Endothelial cell of umbilical vein (primary cell): ENCODE data around the gene CD93. TPM values are rescaled to one million over a fixed set of nuclear protein-coding genes. Genes with fewer than 3 reads are reported as not detected.

Experiments
- BruUV-seq: library from RNA; stranded (reverse); fragments of 400-500 nt; replicated peaks from 2 replicates; lab custom pipeline; 2021; lab: Mats Ljungman, UMichigan
- CTCF ChIA-PET: fragments of 300-600, 350-600 bp; sonication (Branson Sonifier 250); formaldehyde crosslinking; loops from one replicate; lab custom pipeline; 2021; ENCODE audit warnings: antibody characterized with exemption, inconsistent platforms; lab: Charles Lee
- POLR2A ChIA-PET: fragments of 300-600, 350-600 bp; sonication (Branson Sonifier 250); formaldehyde crosslinking; loops from one replicate; lab custom pipeline; 2021; ENCODE audit warnings: antibody characterized with exemption, inconsistent platforms; lab: Charles Lee
- DNase-seq: peaks from one replicate; pipeline ENCODE4 v3.0.0-alpha.2; 2011; ENCODE audit warnings: low read depth, low spot score
- FAIRE-seq: peaks from 2 replicates; lab custom pipeline; 2011; peaks lifted over from hg19 to GRCh38; lab: Jason Lieb, UNC
- H2AFZ ChIP-seq: 2 replicates; pipeline ENCODE4 v1.6.0; 2012; ENCODE audit warnings: low read depth, low read length, control low read depth, inconsistent platforms
- H3K27ac ChIP-seq: 2 replicates; pipeline ENCODE4 v1.5.1; 2011; ENCODE audit warnings: low read depth, mild to moderate bottlenecking, control low read depth, low read length, moderate library complexity; ENCODE audit not compliant: insufficient read depth
- H3K27me3 ChIP-seq, 2 experiments: 2 replicates each; pipeline versions ENCODE4 v1.6.0 to v1.6.1; 2011; ENCODE audit warnings: low read length in 2 of 2, mixed read lengths in 1 of 2; ENCODE audit not compliant: control insufficient read depth in 2 of 2, insufficient read depth in 2 of 2
- H3K36me3 ChIP-seq, 2 experiments: 2 replicates in 1 of 2; 3 replicates in 1 of 2; pipeline ENCODE4 v1.5.1; 2011; ENCODE audit warnings: low read length in 2 of 2, mild to moderate bottlenecking in 1 of 2, moderate library complexity in 1 of 2; ENCODE audit not compliant: control insufficient read depth in 2 of 2, insufficient read depth in 2 of 2; ENCODE audit errors: extremely low read depth in 1 of 2
- H3K4me1 ChIP-seq: 3 replicates; pipeline ENCODE4 v1.5.1; 2011; ENCODE audit warnings: mild to moderate bottlenecking, low read length; ENCODE audit not compliant: control insufficient read depth, insufficient read depth; ENCODE audit errors: extremely low read depth
- H3K4me2 ChIP-seq: 2 replicates; pipeline ENCODE4 v1.6.1; 2011; ENCODE audit warnings: low read length, control low read depth, mixed read lengths; ENCODE audit not compliant: insufficient read depth
- H3K4me3 ChIP-seq, 3 experiments: fragments of 200-600 bp in 1 of 3; sonication (generic), shearing (Covaris generic) in 1 of 3; replicated peaks in 1 of 3; 2 replicates each; pipeline ENCODE4 v1.5.1; 2011 to 2016; ENCODE audit warnings: control low read depth in 3 of 3, low read length in 3 of 3, mild to moderate bottlenecking in 2 of 3, inconsistent platforms in 1 of 3, low read depth in 1 of 3, moderate library complexity in 1 of 3; ENCODE audit not compliant: insufficient read depth in 1 of 3
- H3K79me2 ChIP-seq: 2 replicates; pipeline ENCODE4 v1.6.0; 2012; ENCODE audit warnings: low read length, inconsistent platforms; ENCODE audit not compliant: control insufficient read depth, insufficient read depth
- H3K9ac ChIP-seq: replicated peaks from 2 replicates; pipeline ENCODE3; 2011; ENCODE audit warnings: low read length, control low read depth; ENCODE audit not compliant: insufficient read depth; ENCODE audit errors: extremely low read depth
- H3K9me1 ChIP-seq: replicated peaks from 3 replicates; pipeline ENCODE4 v1.6.0; 2011; ENCODE audit warnings: mild to moderate bottlenecking, low read length; ENCODE audit not compliant: control insufficient read depth, insufficient read depth; ENCODE audit errors: extremely low read depth
- H3K9me3 ChIP-seq: replicated peaks from 2 replicates; pipeline ENCODE4 v1.5.1; 2012; ENCODE audit warnings: low read length, inconsistent platforms; ENCODE audit not compliant: control insufficient read depth, insufficient read depth
- H4K20me1 ChIP-seq: replicated peaks from 2 replicates; pipeline ENCODE3; 2011; ENCODE audit warnings: mild to moderate bottlenecking, low read length; ENCODE audit not compliant: control insufficient read depth, insufficient read depth; ENCODE audit errors: extremely low read depth
- EZH2 ChIP-seq: IDR thresholded peaks from 2 replicates; pipeline ENCODE4 v1.6.1; 2012; ENCODE audit warnings: borderline replicate concordance, low read depth, mild to moderate bottlenecking, moderate library complexity, low read length, inconsistent platforms; ENCODE audit not compliant: severe bottlenecking
- FOS ChIP-seq: IDR thresholded peaks from 2 replicates; pipeline ENCODE4 v1.6.1; 2011; ENCODE audit warnings: mild to moderate bottlenecking, low read length, moderate library complexity, borderline replicate concordance; ENCODE audit not compliant: insufficient read depth
- GATA2 ChIP-seq: IDR thresholded peaks from 2 replicates; pipeline ENCODE4 v1.7.0; 2011; ENCODE audit warnings: low read depth, mild to moderate bottlenecking, moderate library complexity, mixed read lengths, low read length; ENCODE audit not compliant: insufficient read length, insufficient read depth
- JUN ChIP-seq: IDR thresholded peaks from 2 replicates; pipeline ENCODE4 v1.6.1; 2011; ENCODE audit warnings: borderline replicate concordance, low read depth; ENCODE audit not compliant: insufficient read length, insufficient read depth
- MYC ChIP-seq: IDR thresholded peaks from one replicate; pipeline ENCODE4 v1.6.1; 2011; ENCODE audit warnings: mild to moderate bottlenecking, low read depth, low read length
- POLR2A ChIP-seq: IDR thresholded peaks from 2 replicates; pipeline ENCODE4 v1.6.1; 2012; ENCODE audit warnings: low read depth, mild to moderate bottlenecking, control low read depth, low read length
- POLR2AphosphoS5 ChIP-seq: IDR thresholded peaks from 2 replicates; pipeline ENCODE4 v1.6.1; 2012; ENCODE audit warnings: low read depth, mild to moderate bottlenecking, control low read depth, low read length, moderate library complexity; ENCODE audit not compliant: insufficient read depth
- dilution Hi-C: fragments of 300-500 bp; cut with MboI; formaldehyde crosslinking; loops from one replicate; pipeline ENCODE4 v1.15.0; 2019; ENCODE audit warnings: low sequenced_read_pairs; ENCODE audit not compliant: extremely low pct_ligation_motif_present
- intact Hi-C: fragments of 100-400 bp; cut with micrococcal nuclease; formaldehyde crosslinking; loops from one replicate; pipeline ENCODE4 v1.10.0; 2022
- polyA plus RNA-seq, 4 experiments: library from polyadenylated mRNA; depleted of rRNA in 3 of 4; stranded (reverse) in 3 of 4; unstranded in 1 of 4; fragments of >200 nt; gene quantifications; 2 replicates each; pipeline versions ENCODE4 v1.2.1 to v1.2.3, GENCODE V29; 2011 to 2012; ENCODE audit warnings: missing spikeins in 1 of 4
- total RNA-seq: library from RNA; stranded (reverse); gene quantifications from 2 replicates; pipeline ENCODE4 v1.2.3, GENCODE V29; 2021
- TF ChIP-seq, protein P1 (sequence below), 2 donors: IDR thresholded peaks; 1 replicate in 1 of 2; 2 replicates in 1 of 2; pipeline ENCODE4 v1.5.1; 2011; ENCODE audit warnings: low read length in 2 of 2, mild to moderate bottlenecking in 2 of 2, moderate library complexity in 2 of 2, control low read depth in 1 of 2, inconsistent platforms in 1 of 2, low read depth in 1 of 2; ENCODE audit not compliant: insufficient read depth in 1 of 2; ENCODE audit errors: extremely low read depth in 1 of 2
- TF ChIP-seq, protein P2 (sequence below): IDR thresholded peaks from 2 replicates; pipeline ENCODE4 v1.6.1; 2011; ENCODE audit not compliant: insufficient read depth, insufficient read length

CD93 gene
- total and polyA plus RNA-seq, 2 donors (not counting 3 experiments of a cell fraction or from before 2014, with no cell fraction given) = 180 to 413 TPM

DNA sequence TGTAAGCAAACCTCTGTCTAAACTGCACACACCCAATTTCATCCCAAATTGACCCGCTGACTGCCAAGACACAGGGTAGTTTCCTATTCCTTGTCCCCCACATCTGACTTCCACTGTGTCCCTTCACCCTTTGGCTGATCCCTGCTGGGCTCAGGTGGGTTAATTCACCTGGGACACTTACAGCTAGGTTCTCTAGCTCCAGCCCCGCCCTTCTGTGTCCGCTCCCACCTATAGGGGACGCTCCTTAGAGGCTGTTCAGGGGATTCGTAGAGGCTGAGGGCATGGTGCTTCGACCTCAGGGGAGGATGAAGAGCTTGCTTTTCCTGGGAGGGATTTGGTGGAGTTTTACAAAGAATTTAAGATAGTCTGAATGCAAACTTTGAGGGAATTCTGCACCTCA is 4.0 kb upstream of the CD93 start:
- no peak overlapping the region for H3K4me2 ChIP-seq
- no peaks in the 10 kb centered on the region for H3K9me3 ChIP-seq
- peaks cover 54% of the 10 kb centered on the region for H3K4me1 ChIP-seq
- H3K79me2 ChIP-seq = peaks cover 8% of the 10 kb centered on the region
- no peaks in the 10 kb centered on the region for H3K9me1 ChIP-seq
- H3K36me3 ChIP-seq = no peaks in the 10 kb centered on the region
- H3K9ac ChIP-seq = no peak overlapping the region
- no peaks in the 10 kb centered on the region for H4K20me1 ChIP-seq
- CTCF ChIA-PET = interaction anchor here (0.8 to 1.5 kb wide), 6 partner anchors 13 to 399 kb away, joined by 3 to 5 read pairs (median 4); no protein-coding TSS in a partner anchor
- DNase-seq (no peak), FAIRE-seq (no peak)
- no TSS peak for BruUV-seq
- TF ChIP-seq MYC (no peak), JUN (no peak), GATA2 (no peak), POLR2AphosphoS5 (no peak), EZH2 (no peak), FOS (no peak), POLR2A (no peak)
- TF ChIP-seq, protein P1, sequence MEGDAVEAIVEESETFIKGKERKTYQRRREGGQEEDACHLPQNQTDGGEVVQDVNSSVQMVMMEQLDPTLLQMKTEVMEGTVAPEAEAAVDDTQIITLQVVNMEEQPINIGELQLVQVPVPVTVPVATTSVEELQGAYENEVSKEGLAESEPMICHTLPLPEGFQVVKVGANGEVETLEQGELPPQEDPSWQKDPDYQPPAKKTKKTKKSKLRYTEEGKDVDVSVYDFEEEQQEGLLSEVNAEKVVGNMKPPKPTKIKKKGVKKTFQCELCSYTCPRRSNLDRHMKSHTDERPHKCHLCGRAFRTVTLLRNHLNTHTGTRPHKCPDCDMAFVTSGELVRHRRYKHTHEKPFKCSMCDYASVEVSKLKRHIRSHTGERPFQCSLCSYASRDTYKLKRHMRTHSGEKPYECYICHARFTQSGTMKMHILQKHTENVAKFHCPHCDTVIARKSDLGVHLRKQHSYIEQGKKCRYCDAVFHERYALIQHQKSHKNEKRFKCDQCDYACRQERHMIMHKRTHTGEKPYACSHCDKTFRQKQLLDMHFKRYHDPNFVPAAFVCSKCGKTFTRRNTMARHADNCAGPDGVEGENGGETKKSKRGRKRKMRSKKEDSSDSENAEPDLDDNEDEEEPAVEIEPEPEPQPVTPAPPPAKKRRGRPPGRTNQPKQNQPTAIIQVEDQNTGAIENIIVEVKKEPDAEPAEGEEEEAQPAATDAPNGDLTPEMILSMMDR (IDR thresholded peaks at IDR 0.05; ENCODE audit: extremely low read depth in 1 of 2, insufficient read depth in 1 of 2, low read depth in 1 of 2, low read length in 2 of 2) = no peak
- TF ChIP-seq, protein P2, sequence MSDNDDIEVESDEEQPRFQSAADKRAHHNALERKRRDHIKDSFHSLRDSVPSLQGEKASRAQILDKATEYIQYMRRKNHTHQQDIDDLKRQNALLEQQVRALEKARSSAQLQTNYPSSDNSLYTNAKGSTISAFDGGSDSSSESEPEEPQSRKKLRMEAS = no peak
- intact Hi-C loops = no loop called here
- H3K27ac ChIP-seq = no peak overlapping the region
- no peak overlapping the region for H3K4me3 ChIP-seq
- H2AFZ ChIP-seq = no peak overlapping the region
- POLR2A ChIA-PET = interaction anchor here (1.0 kb wide), 1 partner anchor 51 kb away, joined by 3 read pairs; no protein-coding TSS in a partner anchor
- dilution Hi-C loops = no loop called here
- no peaks in the 10 kb centered on the region for H3K27me3 ChIP-seq
